ENCODE measurements around the gene PER2.

PER2 gene

DNA sequence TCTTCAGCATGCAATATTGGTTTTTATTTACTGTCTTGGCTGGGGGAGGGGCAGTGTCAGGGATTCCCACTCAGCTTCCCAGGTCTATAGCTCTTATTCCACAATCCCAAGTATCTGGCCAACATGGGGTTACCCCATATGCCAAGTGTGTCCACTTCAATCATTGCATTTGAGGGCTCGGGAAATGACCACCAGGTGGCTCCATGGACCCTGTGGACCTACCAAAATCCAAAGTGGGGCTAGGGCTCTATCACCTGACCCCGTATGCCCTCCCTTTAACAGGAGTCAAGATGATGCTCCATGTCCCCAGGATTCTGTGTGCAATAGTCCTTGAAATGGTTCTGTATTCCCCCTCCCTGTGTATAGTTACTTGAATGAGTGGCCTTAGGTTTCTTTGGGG, 19.8 kb upstream of the PER2 start:
- no peak overlapping the region for H3K27ac ChIP-seq (ENCODE audit: low read length)
- TF ChIP-seq EZH2phosphoT487 (IDR thresholded peaks at IDR 0.05; ENCODE audit: low read depth) = no peak
- TF ChIP-seq, protein P1, sequence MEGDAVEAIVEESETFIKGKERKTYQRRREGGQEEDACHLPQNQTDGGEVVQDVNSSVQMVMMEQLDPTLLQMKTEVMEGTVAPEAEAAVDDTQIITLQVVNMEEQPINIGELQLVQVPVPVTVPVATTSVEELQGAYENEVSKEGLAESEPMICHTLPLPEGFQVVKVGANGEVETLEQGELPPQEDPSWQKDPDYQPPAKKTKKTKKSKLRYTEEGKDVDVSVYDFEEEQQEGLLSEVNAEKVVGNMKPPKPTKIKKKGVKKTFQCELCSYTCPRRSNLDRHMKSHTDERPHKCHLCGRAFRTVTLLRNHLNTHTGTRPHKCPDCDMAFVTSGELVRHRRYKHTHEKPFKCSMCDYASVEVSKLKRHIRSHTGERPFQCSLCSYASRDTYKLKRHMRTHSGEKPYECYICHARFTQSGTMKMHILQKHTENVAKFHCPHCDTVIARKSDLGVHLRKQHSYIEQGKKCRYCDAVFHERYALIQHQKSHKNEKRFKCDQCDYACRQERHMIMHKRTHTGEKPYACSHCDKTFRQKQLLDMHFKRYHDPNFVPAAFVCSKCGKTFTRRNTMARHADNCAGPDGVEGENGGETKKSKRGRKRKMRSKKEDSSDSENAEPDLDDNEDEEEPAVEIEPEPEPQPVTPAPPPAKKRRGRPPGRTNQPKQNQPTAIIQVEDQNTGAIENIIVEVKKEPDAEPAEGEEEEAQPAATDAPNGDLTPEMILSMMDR (IDR thresholded peaks at IDR 0.05; ENCODE audit: low read depth, low read length) = peak; percentile 13
- H3K4me1 ChIP-seq (ENCODE audit: low read length) = no peaks in the 10 kb centered on the region

DNA sequence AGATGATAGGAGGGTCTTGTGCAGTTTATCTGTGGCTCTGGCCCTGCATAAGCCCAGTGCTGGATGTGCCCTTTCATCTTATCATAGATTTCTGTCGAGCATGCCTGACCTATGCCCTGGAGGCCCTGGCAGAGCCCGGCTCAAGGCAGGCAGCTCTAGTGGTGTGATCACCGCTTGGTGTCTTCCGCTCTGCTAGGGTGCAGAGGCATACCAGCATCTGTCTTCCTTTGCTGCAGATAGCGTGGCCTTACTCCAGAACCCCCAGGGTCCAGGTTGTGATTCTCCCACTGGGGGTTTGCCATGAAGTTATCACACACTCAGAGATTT, 18.2 kb upstream of the PER2 start:
- H3K4me3 ChIP-seq (ENCODE audit: low read length) = no peak overlapping the region
- H3K4me2 ChIP-seq (ENCODE audit: low read length) = no peak overlapping the region
- H3K9me3 ChIP-seq (ENCODE audit: insufficient read depth, low read length) = no peaks in the 10 kb centered on the region
- H3K79me2 ChIP-seq (ENCODE audit: low read length) = no peaks in the 10 kb centered on the region
- H3K9ac ChIP-seq (ENCODE audit: low read length) = no peak overlapping the region
- no peaks in the 10 kb centered on the region for H4K20me1 ChIP-seq (ENCODE audit: insufficient read depth, low read length)
- H3K27ac ChIP-seq (ENCODE audit: low read length) = no peak overlapping the region
- H3K36me3 ChIP-seq (replicated peaks; ENCODE audit: low read depth, low read length) = no peaks in the 10 kb centered on the region
- TF ChIP-seq, protein P1 (IDR thresholded peaks at IDR 0.05; ENCODE audit: low read depth, low read length) = no peak
- no peak for TF ChIP-seq EZH2phosphoT487 (IDR thresholded peaks at IDR 0.05; ENCODE audit: low read depth)
- H2AFZ ChIP-seq (ENCODE audit: low read depth, low read length) = no peak overlapping the region
- no peaks in the 10 kb centered on the region for H3K4me1 ChIP-seq (ENCODE audit: low read length)
- H3K27me3 ChIP-seq (ENCODE audit: low read depth, low read length) = no peaks in the 10 kb centered on the region

More for the DNA sequence above, 19.8 kb upstream of the PER2 start:
- no peaks in the 10 kb centered on the region for H3K36me3 ChIP-seq (replicated peaks; ENCODE audit: low read depth, low read length)
- H3K4me3 ChIP-seq (ENCODE audit: low read length) = no peak overlapping the region
- no peaks in the 10 kb centered on the region for H4K20me1 ChIP-seq (ENCODE audit: insufficient read depth, low read length)
- no peak overlapping the region for H3K9ac ChIP-seq (ENCODE audit: low read length)
- no peaks in the 10 kb centered on the region for H3K79me2 ChIP-seq (ENCODE audit: low read length)
- no peaks in the 10 kb centered on the region for H3K9me3 ChIP-seq (ENCODE audit: insufficient read depth, low read length)
- no peaks in the 10 kb centered on the region for H3K27me3 ChIP-seq (ENCODE audit: low read depth, low read length)
- H3K4me2 ChIP-seq (ENCODE audit: low read length) = no peak overlapping the region
- H2AFZ ChIP-seq (ENCODE audit: low read depth, low read length) = no peak overlapping the region

DNA sequence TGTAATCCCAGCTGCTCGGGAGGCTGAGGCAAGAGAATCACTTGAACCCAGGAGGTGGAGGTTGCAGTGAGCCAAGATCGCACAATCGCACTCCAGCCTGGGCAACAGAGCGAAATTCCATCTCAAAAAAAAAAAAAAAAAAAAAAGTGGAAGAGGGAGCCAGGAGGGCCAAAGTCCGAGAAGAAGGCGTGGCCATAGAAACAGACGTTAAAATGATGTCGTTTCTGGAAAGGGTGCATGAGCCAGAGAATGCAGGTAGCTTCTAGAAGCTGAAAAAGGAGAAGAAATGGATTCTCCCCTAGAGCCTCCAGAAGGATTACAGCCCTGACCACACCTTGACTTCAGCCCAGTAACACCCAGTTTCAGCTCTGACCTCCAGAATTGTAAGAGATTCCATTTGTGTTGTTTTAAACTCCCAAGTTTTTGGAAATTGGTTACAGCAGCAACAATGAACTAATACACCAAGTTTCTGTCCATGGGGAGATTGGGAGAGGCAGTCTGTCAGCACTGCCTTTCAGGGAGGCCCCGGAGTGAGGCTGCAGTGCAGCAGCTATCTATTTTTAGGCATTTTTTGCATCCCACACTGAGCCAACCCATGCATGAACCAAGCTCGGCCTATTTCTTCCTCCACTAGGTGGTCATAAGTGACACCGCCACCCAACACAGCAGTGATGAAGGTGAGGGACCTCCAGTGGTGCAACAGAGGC, 17.7 kb upstream of the PER2 start:
- no peaks in the 10 kb centered on the region for H3K36me3 ChIP-seq (replicated peaks; ENCODE audit: low read depth, low read length)
- no peaks in the 10 kb centered on the region for H3K27me3 ChIP-seq (ENCODE audit: low read depth, low read length)
- H3K4me2 ChIP-seq (ENCODE audit: low read length) = no peak overlapping the region
- no peaks in the 10 kb centered on the region for H3K4me1 ChIP-seq (ENCODE audit: low read length)
- H3K9me3 ChIP-seq (ENCODE audit: insufficient read depth, low read length) = no peaks in the 10 kb centered on the region
- TF ChIP-seq, protein P1 (IDR thresholded peaks at IDR 0.05; ENCODE audit: low read depth, low read length) = no peak
- no peak for TF ChIP-seq EZH2phosphoT487 (IDR thresholded peaks at IDR 0.05; ENCODE audit: low read depth)
- no peaks in the 10 kb centered on the region for H3K79me2 ChIP-seq (ENCODE audit: low read length)
- H4K20me1 ChIP-seq (ENCODE audit: insufficient read depth, low read length) = no peaks in the 10 kb centered on the region
- H3K9ac ChIP-seq (ENCODE audit: low read length) = no peak overlapping the region
- H3K27ac ChIP-seq (ENCODE audit: low read length) = no peak overlapping the region
- no peak overlapping the region for H3K4me3 ChIP-seq (ENCODE audit: low read length)
- no peak overlapping the region for H2AFZ ChIP-seq (ENCODE audit: low read depth, low read length)

DNA sequence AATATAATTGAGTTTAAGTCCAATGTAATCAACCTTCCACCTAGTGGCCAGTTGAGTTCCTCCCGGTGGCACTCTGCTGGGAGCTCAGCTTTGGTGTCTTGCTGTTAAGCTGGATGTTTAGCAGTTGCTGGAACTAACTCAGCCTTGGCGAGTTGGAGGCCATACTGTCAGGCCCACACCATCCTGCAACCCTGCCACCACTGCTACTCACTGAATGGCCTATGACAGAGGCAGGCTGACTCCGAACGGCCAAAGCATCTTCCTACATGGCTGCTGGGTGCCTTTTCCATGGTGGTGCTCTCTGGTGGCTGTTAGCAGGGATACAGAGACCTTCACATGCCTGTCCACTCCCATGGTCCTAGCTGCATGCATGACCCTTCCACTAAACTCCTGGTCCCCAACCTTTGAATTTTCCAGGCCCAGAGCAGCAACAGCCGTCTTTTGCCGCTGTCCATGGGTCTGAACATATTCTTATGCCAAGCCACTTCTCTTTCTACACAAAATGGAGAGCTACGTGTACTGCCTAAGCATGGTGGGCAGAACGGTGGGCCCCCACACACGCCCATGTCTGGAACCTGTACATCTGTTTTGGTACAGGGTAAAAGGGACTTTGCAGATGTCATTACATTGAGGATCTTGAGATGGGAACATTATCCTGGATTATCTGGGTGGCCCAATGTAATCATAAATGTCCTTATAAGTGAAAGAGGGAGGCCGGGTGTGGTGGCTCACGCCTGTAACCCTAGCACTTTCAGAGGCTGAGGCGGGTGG, 16.9 kb upstream of the PER2 start:
- H3K36me3 ChIP-seq (replicated peaks; ENCODE audit: low read depth, low read length) = no peaks in the 10 kb centered on the region
- H3K27me3 ChIP-seq (ENCODE audit: low read depth, low read length) = no peaks in the 10 kb centered on the region
- H3K9me3 ChIP-seq (ENCODE audit: insufficient read depth, low read length) = no peaks in the 10 kb centered on the region
- H3K4me2 ChIP-seq (ENCODE audit: low read length) = no peak overlapping the region
- H3K9ac ChIP-seq (ENCODE audit: low read length) = no peak overlapping the region
- TF ChIP-seq, protein P1 (IDR thresholded peaks at IDR 0.05; ENCODE audit: low read depth, low read length) = 0 out of 2 replicates have a peak, but pooled peaks have one; percentile 15
- TF ChIP-seq EZH2phosphoT487 (IDR thresholded peaks at IDR 0.05; ENCODE audit: low read depth) = no peak
- H4K20me1 ChIP-seq (ENCODE audit: insufficient read depth, low read length) = no peaks in the 10 kb centered on the region
- no peaks in the 10 kb centered on the region for H3K4me1 ChIP-seq (ENCODE audit: low read length)
- H3K4me3 ChIP-seq (ENCODE audit: low read length) = no peak overlapping the region
- H3K79me2 ChIP-seq (ENCODE audit: low read length) = no peaks in the 10 kb centered on the region
- no peak overlapping the region for H3K27ac ChIP-seq (ENCODE audit: low read length)
- H2AFZ ChIP-seq (ENCODE audit: low read depth, low read length) = no peak overlapping the region
